Measurements from ENCODE around the gene SORBS1. TPM values are rescaled to one million over a fixed set of nuclear protein-coding genes. Genes with fewer than 3 reads are reported as not detected.

The SORBS1 gene
- total RNA-seq, 1 donor from 2014 or later: 0.77 TPM

GRCh38 chr10:95276367-95277200 lies 284.6 kb downstream of the SORBS1 start:
- no peak for DNase-seq
- peaks cover 6% of the 10 kb centered on the region for H3K4me1 Mint-ChIP-seq

GRCh38 chr10:95275726-95276366 lies 285.3 kb downstream of the SORBS1 start:
- Mint-ChIP-seq H3K36me3 (ENCODE audit: low read depth) (no peaks in the 10 kb centered on the region), H3K27me3 (no peaks in the 10 kb centered on the region), H3K9me3 (no peaks in the 10 kb centered on the region), H3K4me1 (peaks cover 6% of the 10 kb centered on the region), H3K4me3 (no peak overlapping the region), H3K27ac (no peak overlapping the region)
- DNase-seq: no peak
- intact Hi-C loops (cut with micrococcal nuclease): no loop called here

More at GRCh38 chr10:95276367-95277200, 284.6 kb downstream of the SORBS1 start:
- H3K4me3 Mint-ChIP-seq: no peak overlapping the region
- no peaks in the 10 kb centered on the region for H3K36me3 Mint-ChIP-seq (ENCODE audit: low read depth)
- H3K27ac Mint-ChIP-seq: no peak overlapping the region
- no peaks in the 10 kb centered on the region for H3K27me3 Mint-ChIP-seq
- no peaks in the 10 kb centered on the region for H3K9me3 Mint-ChIP-seq
- intact Hi-C loops (cut with micrococcal nuclease): no loop called here

- peaks cover 3% of the 10 kb centered on the region for H3K4me1 Mint-ChIP-seq
These were observed 287.5 kb downstream of the SORBS1 start for GRCh38 chr10:95273393-95274312.

GRCh38 chr10:95268438-95268837 lies 292.7 kb downstream of the SORBS1 start:
- DNase-seq: no peak
- Mint-ChIP-seq H3K9me3 (no peaks in the 10 kb centered on the region), H3K27ac (no peak overlapping the region), H3K36me3 (ENCODE audit: low read depth) (peaks cover 2% of the 10 kb centered on the region), H3K4me3 (no peak overlapping the region), H3K27me3 (no peaks in the 10 kb centered on the region), H3K4me1 (no peaks in the 10 kb centered on the region)
- intact Hi-C loops (cut with micrococcal nuclease): no loop called here

More at GRCh38 chr10:95273393-95274312, 287.5 kb downstream of the SORBS1 start:
- Mint-ChIP-seq H3K36me3 (ENCODE audit: low read depth) (no peaks in the 10 kb centered on the region), H3K9me3 (no peaks in the 10 kb centered on the region), H3K27ac (no peak overlapping the region), H3K27me3 (no peaks in the 10 kb centered on the region), H3K4me3 (no peak overlapping the region)
- intact Hi-C loops (cut with micrococcal nuclease): no loop called here
- no peak for DNase-seq

GRCh38 chr10:95267251-95267650 lies 293.9 kb downstream of the SORBS1 start:
- intact Hi-C loops (cut with micrococcal nuclease): no loop called here
- Mint-ChIP-seq H3K36me3 (ENCODE audit: low read depth) (peaks cover 2% of the 10 kb centered on the region), H3K4me1 (no peaks in the 10 kb centered on the region), H3K4me3 (no peak overlapping the region), H3K27me3 (no peaks in the 10 kb centered on the region), H3K9me3 (no peaks in the 10 kb centered on the region), H3K27ac (no peak overlapping the region)
- DNase-seq: no peak

- Mint-ChIP-seq H3K27me3 (no peaks in the 10 kb centered on the region), H3K27ac (no peak overlapping the region), H3K4me1 (no peaks in the 10 kb centered on the region), H3K9me3 (no peaks in the 10 kb centered on the region), H3K4me3 (no peak overlapping the region), H3K36me3 (ENCODE audit: low read depth) (peaks cover 2% of the 10 kb centered on the region)
- DNase-seq: no peak
- intact Hi-C loops (cut with micrococcal nuclease): no loop called here
These were observed 294.5 kb downstream of the SORBS1 start for GRCh38 chr10:95266674-95267095.

- H3K27me3 Mint-ChIP-seq: no peaks in the 10 kb centered on the region
- no peak overlapping the region for H3K27ac Mint-ChIP-seq
- DNase-seq: no peak
- no peak overlapping the region for H3K4me3 Mint-ChIP-seq
- intact Hi-C loops (cut with micrococcal nuclease): no loop called here
- no peaks in the 10 kb centered on the region for H3K9me3 Mint-ChIP-seq
- no peaks in the 10 kb centered on the region for H3K4me1 Mint-ChIP-seq
- H3K36me3 Mint-ChIP-seq (ENCODE audit: low read depth): peaks cover 2% of the 10 kb centered on the region
These were observed 295.6 kb downstream of the SORBS1 start for GRCh38 chr10:95265572-95265971.

- no peak overlapping the region for H3K27ac Mint-ChIP-seq
- intact Hi-C loops (cut with micrococcal nuclease): no loop called here
- no peaks in the 10 kb centered on the region for H3K9me3 Mint-ChIP-seq
- peaks cover 2% of the 10 kb centered on the region for H3K36me3 Mint-ChIP-seq (ENCODE audit: low read depth)
- no peaks in the 10 kb centered on the region for H3K27me3 Mint-ChIP-seq
- no peak overlapping the region for H3K4me3 Mint-ChIP-seq
- no peaks in the 10 kb centered on the region for H3K4me1 Mint-ChIP-seq
- no peak for DNase-seq
These were observed 296.7 kb downstream of the SORBS1 start for GRCh38 chr10:95264227-95265051.

- Mint-ChIP-seq H3K27me3 (no peaks in the 10 kb centered on the region), H3K9me3 (no peaks in the 10 kb centered on the region), H3K4me3 (no peak overlapping the region), H3K36me3 (ENCODE audit: low read depth) (peaks cover 2% of the 10 kb centered on the region), H3K4me1 (no peaks in the 10 kb centered on the region), H3K27ac (no peak overlapping the region)
- intact Hi-C loops (cut with micrococcal nuclease): no loop called here
- no peak for DNase-seq
These were observed 297.3 kb downstream of the SORBS1 start for GRCh38 chr10:95263864-95264226.

- peaks cover 2% of the 10 kb centered on the region for H3K27me3 Mint-ChIP-seq
These were observed 298.2 kb downstream of the SORBS1 start for GRCh38 chr10:95262763-95263518.

GRCh38 chr10:95261926-95262325 lies 299.2 kb downstream of the SORBS1 start:
- peaks cover 4% of the 10 kb centered on the region for H3K27me3 Mint-ChIP-seq
- no peak for DNase-seq
- intact Hi-C loops (cut with micrococcal nuclease): no loop called here

More at GRCh38 chr10:95262763-95263518, 298.2 kb downstream of the SORBS1 start:
- no peaks in the 10 kb centered on the region for H3K4me1 Mint-ChIP-seq
- intact Hi-C loops (cut with micrococcal nuclease): no loop called here
- DNase-seq: no peak
- H3K9me3 Mint-ChIP-seq: no peaks in the 10 kb centered on the region
- H3K4me3 Mint-ChIP-seq: no peak overlapping the region
- no peak overlapping the region for H3K27ac Mint-ChIP-seq
- no peaks in the 10 kb centered on the region for H3K36me3 Mint-ChIP-seq (ENCODE audit: low read depth)

More at GRCh38 chr10:95261926-95262325, 299.2 kb downstream of the SORBS1 start:
- no peaks in the 10 kb centered on the region for H3K9me3 Mint-ChIP-seq
- H3K36me3 Mint-ChIP-seq (ENCODE audit: low read depth): peaks cover 2% of the 10 kb centered on the region
- no peak overlapping the region for H3K4me3 Mint-ChIP-seq
- H3K27ac Mint-ChIP-seq: no peak overlapping the region
- no peaks in the 10 kb centered on the region for H3K4me1 Mint-ChIP-seq
